ENCODE measurements around the gene TRPC4. TPM values are rescaled to one million over a fixed set of nuclear protein-coding genes. Genes with fewer than 3 reads are reported as not detected.

The TRPC4 gene
- total and polyA plus RNA-seq, 2 donors (not counting 1 experiment from before 2014, with no cell fraction given) = not detected

GRCh38 chr13:37701972-37702371 lies 167.6 kb downstream of the TRPC4 start:
- H2AFZ ChIP-seq (ENCODE audit: insufficient read depth, low read depth, low read length, poor library complexity, severe bottlenecking) = no peak overlapping the region
- TF ChIP-seq CTCF (IDR thresholded peaks at IDR 0.05) (no peak), EZH2 (IDR thresholded peaks at IDR 0.05; ENCODE audit: borderline replicate concordance, insufficient read depth, low read depth, low read length, poor library complexity, severe bottlenecking) (no peak)
- no peak for DNase-seq
- no peaks in the 10 kb centered on the region for H3K36me3 ChIP-seq (replicated peaks in 1 of 2; ENCODE audit: control extremely low read depth in 1 of 2, control insufficient read depth in 1 of 2, extremely low read depth in 1 of 2, insufficient read depth in 2 of 2, low read length in 1 of 2)
- H3K4me3 ChIP-seq (ENCODE audit: control extremely low read depth in 1 of 5, extremely low read depth in 1 of 5, insufficient read depth in 1 of 5, low read depth in 2 of 5, low read length in 4 of 5) = no peak overlapping the region
- ATAC-seq (ENCODE audit: low read depth) = no peak
- no peaks in the 10 kb centered on the region for H3K27me3 Mint-ChIP-seq
- H3K4me2 ChIP-seq (replicated peaks; ENCODE audit: low read depth, low read length, poor library complexity, severe bottlenecking) = no peak overlapping the region
- intact Hi-C loops (cut with micrococcal nuclease) = no loop called here
- ChIA-PET POLR2A (no interaction called here), CTCF (no interaction called here)
- H4K20me1 ChIP-seq (ENCODE audit: control insufficient read depth, insufficient read depth, low read length, poor library complexity, severe bottlenecking) = no peaks in the 10 kb centered on the region
- H3K27me3 ChIP-seq (replicated peaks in 1 of 4; ENCODE audit: control extremely low read depth in 1 of 4, control insufficient read depth in 3 of 4, insufficient read depth in 4 of 4, low read length in 3 of 4) = no peaks in the 10 kb centered on the region
- H3K9me3 Mint-ChIP-seq (ENCODE audit: insufficient read depth) = no peaks in the 10 kb centered on the region
- no peaks in the 10 kb centered on the region for H3K9me3 ChIP-seq (ENCODE audit: control extremely low read depth in 1 of 3, control insufficient read depth in 2 of 3, insufficient read depth in 1 of 3, low read length in 2 of 3)
- no peak overlapping the region for H3K27ac ChIP-seq (ENCODE audit: low read length in 2 of 2)
- no peak overlapping the region for H3K4me3 Mint-ChIP-seq
- no peaks in the 10 kb centered on the region for H3K4me1 ChIP-seq (ENCODE audit: control insufficient read depth in 2 of 2, insufficient read depth in 2 of 2, low read length in 2 of 2)
- 100% methylated on average over 2 of the region's 4 CpGs for WGBS (ENCODE audit: insufficient coverage)
- H3K9ac ChIP-seq (ENCODE audit: low read length) = no peak overlapping the region
- H3K79me2 ChIP-seq (ENCODE audit: control insufficient read depth, insufficient read depth, low read length) = no peaks in the 10 kb centered on the region
- H3K27ac Mint-ChIP-seq = no peak overlapping the region
- no peaks in the 10 kb centered on the region for H3K4me1 Mint-ChIP-seq

GRCh38 chr13:37701306-37701705 lies 168.3 kb downstream of the TRPC4 start:
- TF ChIP-seq EZH2 (IDR thresholded peaks at IDR 0.05; ENCODE audit: borderline replicate concordance, insufficient read depth, low read depth, low read length, poor library complexity, severe bottlenecking) = no peak
- Histone ChIP-seq H3K27ac (ENCODE audit: low read length in 2 of 2) (no peak overlapping the region), H2AFZ (ENCODE audit: insufficient read depth, low read depth, low read length, poor library complexity, severe bottlenecking) (no peak overlapping the region), H3K9me3 (ENCODE audit: control extremely low read depth in 1 of 3, control insufficient read depth in 2 of 3, insufficient read depth in 1 of 3, low read length in 2 of 3) (no peaks in the 10 kb centered on the region), H3K36me3 (replicated peaks in 1 of 2; ENCODE audit: control extremely low read depth in 1 of 2, control insufficient read depth in 1 of 2, extremely low read depth in 1 of 2, insufficient read depth in 2 of 2, low read length in 1 of 2) (no peaks in the 10 kb centered on the region), H3K9ac (ENCODE audit: low read length) (no peak overlapping the region), H3K79me2 (ENCODE audit: control insufficient read depth, insufficient read depth, low read length) (no peaks in the 10 kb centered on the region), H3K4me3 (ENCODE audit: control extremely low read depth in 1 of 5, extremely low read depth in 1 of 5, insufficient read depth in 1 of 5, low read depth in 2 of 5, low read length in 4 of 5) (no peak overlapping the region), H3K4me2 (replicated peaks; ENCODE audit: low read depth, low read length, poor library complexity, severe bottlenecking) (no peak overlapping the region), H3K4me1 (ENCODE audit: control insufficient read depth in 2 of 2, insufficient read depth in 2 of 2, low read length in 2 of 2) (no peaks in the 10 kb centered on the region), H3K27me3 (replicated peaks in 1 of 4; ENCODE audit: control extremely low read depth in 1 of 4, control insufficient read depth in 3 of 4, insufficient read depth in 4 of 4, low read length in 3 of 4) (no peaks in the 10 kb centered on the region), H4K20me1 (ENCODE audit: control insufficient read depth, insufficient read depth, low read length, poor library complexity, severe bottlenecking) (no peaks in the 10 kb centered on the region)
- no peak for DNase-seq
- 35% methylated on average over 2 of the region's 4 CpGs for WGBS (ENCODE audit: insufficient coverage)
- no peak for ATAC-seq (ENCODE audit: low read depth)
- Mint-ChIP-seq H3K27ac (no peak overlapping the region), H3K4me3 (no peak overlapping the region), H3K27me3 (no peaks in the 10 kb centered on the region), H3K9me3 (ENCODE audit: insufficient read depth) (no peaks in the 10 kb centered on the region), H3K4me1 (no peaks in the 10 kb centered on the region)
- POLR2A ChIA-PET = no interaction called here
- intact Hi-C loops (cut with micrococcal nuclease) = no loop called here
- CTCF ChIA-PET = no interaction called here
